ENCODE data around the gene SPTLC1. TPM values are rescaled to one million over a fixed set of nuclear protein-coding genes. Genes with fewer than 3 reads are reported as not detected.

The SPTLC1 gene, protein sequence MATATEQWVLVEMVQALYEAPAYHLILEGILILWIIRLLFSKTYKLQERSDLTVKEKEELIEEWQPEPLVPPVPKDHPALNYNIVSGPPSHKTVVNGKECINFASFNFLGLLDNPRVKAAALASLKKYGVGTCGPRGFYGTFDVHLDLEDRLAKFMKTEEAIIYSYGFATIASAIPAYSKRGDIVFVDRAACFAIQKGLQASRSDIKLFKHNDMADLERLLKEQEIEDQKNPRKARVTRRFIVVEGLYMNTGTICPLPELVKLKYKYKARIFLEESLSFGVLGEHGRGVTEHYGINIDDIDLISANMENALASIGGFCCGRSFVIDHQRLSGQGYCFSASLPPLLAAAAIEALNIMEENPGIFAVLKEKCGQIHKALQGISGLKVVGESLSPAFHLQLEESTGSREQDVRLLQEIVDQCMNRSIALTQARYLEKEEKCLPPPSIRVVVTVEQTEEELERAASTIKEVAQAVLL
- total RNA-seq: 10 to 100 TPM; 50.0 to 57.8 (median 52.5) TPM

DNA sequence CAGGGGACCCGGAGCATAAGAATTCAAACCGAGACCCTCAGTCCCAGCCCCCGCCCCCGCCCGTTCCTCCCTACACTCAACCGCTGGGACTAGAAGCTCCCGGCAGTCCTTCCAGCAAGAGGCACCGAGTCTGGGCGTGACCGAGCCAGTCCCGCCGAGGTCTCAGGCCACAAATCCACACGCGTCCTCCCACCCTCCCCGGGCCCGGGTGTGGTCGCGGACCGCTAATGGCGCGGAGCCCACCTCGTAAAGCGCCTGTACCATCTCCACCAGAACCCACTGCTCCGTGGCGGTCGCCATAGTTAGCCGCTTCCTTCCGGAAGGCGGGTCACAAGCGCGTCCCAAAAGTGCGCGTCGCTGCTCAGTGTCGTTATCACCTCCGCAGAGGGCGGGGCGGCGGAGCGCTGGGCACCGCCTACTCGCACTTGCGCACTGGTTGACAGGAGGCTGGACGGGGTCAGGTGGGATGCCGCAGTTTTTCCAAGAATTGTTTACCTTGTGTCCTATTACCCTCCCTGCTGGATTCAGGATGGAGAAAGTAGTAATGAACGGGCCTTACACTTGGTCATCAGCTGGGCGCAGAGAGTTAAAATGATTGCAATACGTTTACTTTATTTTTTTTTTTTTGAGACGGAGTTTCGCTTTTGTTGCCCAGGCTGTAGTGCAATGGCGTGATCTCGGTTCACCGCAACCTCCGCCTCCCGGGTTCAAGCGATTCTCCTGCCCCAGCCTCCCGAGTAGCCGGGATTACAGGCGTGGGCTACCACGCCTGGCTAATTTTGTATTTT is at the start of gene SPTLC1:
TSS of gene SPTLC1 (minus strand) at position 343 of the 788 bp plus-strand sequence. CDS start at position 300, 43 bp downstream.
- Histone ChIP-seq H3K4me3 (peak within 1 kb of the TSS; percentile 70 to 82 (median 80)), H3K36me3 (peaks cover 0 to 15% (median 7%) of the 10 kb centered on the region in 4 donors), H3K27me3 (no peaks in the 10 kb centered on the region), H3K27ac (replicated peaks in 1 of 4) (peak within 1 kb of the TSS; percentile 85 to 91 (median 86)), H3K9me3 (no peaks in the 10 kb centered on the region), H3K4me1 (peaks cover 12 to 29% (median 24%) of the 10 kb centered on the region in 4 donors)
- WGBS: under 1% methylated on average over 23 of the region's 60 CpGs
- TF ChIP-seq POLR2A (IDR thresholded peaks at IDR 0.05; ENCODE audit: low read depth) (peak; percentile 84), EP300 (IDR thresholded peaks at IDR 0.05) (no peak), POLR2AphosphoS5 (IDR thresholded peaks at IDR 0.05) (peak; percentile 98 to 100), CTCF (IDR thresholded peaks at IDR 0.05) (peak in 1 of 3 experiments; percentile 43)
- intact Hi-C loops (cut with DNase I): loop anchor here (10.0 kb wide), 2 partner anchors 160 to 370 kb away; partner anchors contain the start of gene ROR2
- peak; percentile 99 for DNase-seq (ENCODE audit: extremely low spot score)

- Histone ChIP-seq H3K4me3 (no peak overlapping the region), H3K27ac (replicated peaks in 1 of 4) (no peak overlapping the region), H3K27me3 (no peaks in the 10 kb centered on the region), H3K9me3 (peaks cover 0 to 3% (median 0%) of the 10 kb centered on the region in 4 donors), H3K36me3 (no peaks in the 10 kb centered on the region), H3K4me1 (no peaks in the 10 kb centered on the region)
- no peak for DNase-seq (ENCODE audit: extremely low spot score)
- TF ChIP-seq POLR2AphosphoS5 (IDR thresholded peaks at IDR 0.05) (no peak), CTCF (IDR thresholded peaks at IDR 0.05) (no peak), EP300 (IDR thresholded peaks at IDR 0.05) (no peak), POLR2A (IDR thresholded peaks at IDR 0.05; ENCODE audit: low read depth) (no peak)
- intact Hi-C loops (cut with DNase I): no loop called here
- 94% methylated on average over 1 of the region's 1 CpG for WGBS
These were observed 49.8 kb upstream of the SPTLC1 start for GRCh38 chr9:92164975-92165374.

DNA sequence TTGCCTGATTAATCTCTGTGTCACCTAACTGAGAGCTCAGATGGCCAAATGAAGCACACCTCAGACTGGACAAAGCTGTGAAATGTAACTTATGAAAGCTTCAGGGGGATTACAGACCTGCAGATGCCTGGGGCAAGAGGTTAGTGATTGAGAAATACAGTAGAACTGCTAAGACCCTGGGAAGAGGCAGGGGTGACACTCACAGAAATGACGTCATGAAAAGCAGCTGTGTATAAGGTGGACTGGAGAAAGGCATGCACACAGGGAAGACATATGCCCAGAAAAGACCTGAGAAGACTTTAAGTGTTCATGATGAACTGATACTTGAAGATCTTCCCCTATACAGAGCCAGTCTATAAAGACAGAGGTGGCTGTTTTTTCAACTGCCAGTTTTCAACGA is 49.3 kb upstream of the SPTLC1 start:
- H3K27ac ChIP-seq (replicated peaks in 1 of 4): no peak overlapping the region
- intact Hi-C loops (cut with DNase I): no loop called here
- 83% methylated on average over 2 of the region's 2 CpGs for WGBS

GRCh38 chr9:92163276-92163675 is 48.1 kb upstream of the SPTLC1 start:
- Histone ChIP-seq H3K36me3 (no peaks in the 10 kb centered on the region), H3K4me1 (no peaks in the 10 kb centered on the region), H3K4me3 (no peak overlapping the region), H3K9me3 (peaks cover 0 to 3% (median 0%) of the 10 kb centered on the region in 4 donors), H3K27me3 (no peaks in the 10 kb centered on the region), H3K27ac (replicated peaks in 1 of 4) (no peak overlapping the region)
- no peak for DNase-seq (ENCODE audit: extremely low spot score)
- 88% methylated on average over 4 of the region's 4 CpGs for WGBS
- TF ChIP-seq POLR2AphosphoS5 (IDR thresholded peaks at IDR 0.05): no peak
- TF ChIP-seq CTCF (IDR thresholded peaks at IDR 0.05): no peak
- TF ChIP-seq EP300 (IDR thresholded peaks at IDR 0.05): no peak
- no peak for TF ChIP-seq POLR2A (IDR thresholded peaks at IDR 0.05; ENCODE audit: low read depth)
- intact Hi-C loops (cut with DNase I): no loop called here

More for the DNA sequence above, 49.3 kb upstream of the SPTLC1 start:
- H3K4me1 ChIP-seq: no peaks in the 10 kb centered on the region
- peaks cover 0 to 3% (median 0%) of the 10 kb centered on the region in 4 donors for H3K9me3 ChIP-seq
- no peaks in the 10 kb centered on the region for H3K36me3 ChIP-seq
- no peaks in the 10 kb centered on the region for H3K27me3 ChIP-seq
- no peak for DNase-seq (ENCODE audit: extremely low spot score)
- no peak overlapping the region for H3K4me3 ChIP-seq
- no peak for TF ChIP-seq EP300 (IDR thresholded peaks at IDR 0.05)
- no peak for TF ChIP-seq POLR2AphosphoS5 (IDR thresholded peaks at IDR 0.05)
- no peak for TF ChIP-seq POLR2A (IDR thresholded peaks at IDR 0.05; ENCODE audit: low read depth)
- no peak for TF ChIP-seq CTCF (IDR thresholded peaks at IDR 0.05)
